Stimulated activated naive CD4-positive, alpha-beta T cell (primary cell): ENCODE data around the gene SERPINB1.

Experiments used
- DNase-seq, 6 experiments: peaks; one replicate each; lab custom pipeline; 2025; lab: John Stamatoyannopoulos, UW

SERPINB1 gene

DNA sequence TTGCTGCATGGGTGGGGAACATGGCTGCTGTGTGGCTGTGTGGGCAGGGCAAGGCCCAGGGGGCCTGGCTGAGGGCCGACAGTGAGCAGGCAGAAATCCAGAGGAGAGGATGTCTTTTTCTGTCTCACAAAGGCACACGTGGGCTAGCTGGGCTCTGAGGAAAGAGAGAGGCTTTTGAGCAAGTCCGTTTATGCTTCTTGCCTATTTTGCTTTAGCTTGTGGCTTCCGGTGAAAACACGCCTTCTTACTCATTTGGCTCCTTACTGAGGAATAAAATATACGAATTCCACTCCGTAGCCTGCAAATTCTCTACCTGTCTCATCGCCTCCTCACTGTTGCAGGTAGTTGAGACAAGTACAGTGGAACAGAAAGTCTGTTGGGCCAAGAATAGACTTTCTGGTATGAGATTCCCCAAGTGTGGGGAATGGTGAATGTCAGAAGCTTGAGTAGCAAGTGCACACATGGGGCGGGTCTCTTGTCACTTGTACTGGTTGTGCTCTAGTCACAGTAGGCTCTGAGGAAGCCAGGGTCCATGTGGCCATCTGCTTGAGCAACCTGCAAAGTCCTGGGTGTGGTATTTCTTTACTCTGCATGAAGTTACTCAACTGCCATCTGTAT is 48.0 kb downstream of the SERPINB1 start:
- peak in 3 of 6 experiments; percentile 10 to 37 (median 14) for DNase-seq

- DNase-seq, result no peak
Observed at GRCh38 chr6:2792330-2793110, 49.1 kb downstream of the SERPINB1 start.

DNA sequence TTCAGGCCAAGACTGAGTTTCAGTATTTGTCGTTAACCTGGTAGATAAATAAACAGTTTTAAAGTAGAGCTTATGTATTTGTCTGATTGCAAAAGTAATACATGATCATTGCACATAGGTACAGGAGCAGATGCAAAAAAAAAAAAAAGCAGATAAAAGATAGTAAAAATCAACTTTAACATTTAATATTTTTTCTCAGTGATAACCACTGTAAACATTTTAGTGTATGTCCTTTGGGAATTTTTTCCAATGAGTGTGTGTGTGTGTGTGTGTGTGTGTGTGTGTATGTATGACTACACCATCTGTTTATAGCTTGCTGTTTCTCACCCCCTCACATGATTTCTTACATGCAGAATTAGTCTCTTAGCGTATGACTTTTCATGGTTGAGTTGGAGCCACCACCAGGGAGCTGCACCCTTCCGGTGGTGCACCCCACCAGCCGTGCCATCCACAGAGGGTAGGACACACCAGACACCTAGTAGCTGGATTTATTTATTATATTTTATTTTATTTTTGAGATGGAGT is 50.2 kb downstream of the SERPINB1 start:
- no peak for DNase-seq

DNA sequence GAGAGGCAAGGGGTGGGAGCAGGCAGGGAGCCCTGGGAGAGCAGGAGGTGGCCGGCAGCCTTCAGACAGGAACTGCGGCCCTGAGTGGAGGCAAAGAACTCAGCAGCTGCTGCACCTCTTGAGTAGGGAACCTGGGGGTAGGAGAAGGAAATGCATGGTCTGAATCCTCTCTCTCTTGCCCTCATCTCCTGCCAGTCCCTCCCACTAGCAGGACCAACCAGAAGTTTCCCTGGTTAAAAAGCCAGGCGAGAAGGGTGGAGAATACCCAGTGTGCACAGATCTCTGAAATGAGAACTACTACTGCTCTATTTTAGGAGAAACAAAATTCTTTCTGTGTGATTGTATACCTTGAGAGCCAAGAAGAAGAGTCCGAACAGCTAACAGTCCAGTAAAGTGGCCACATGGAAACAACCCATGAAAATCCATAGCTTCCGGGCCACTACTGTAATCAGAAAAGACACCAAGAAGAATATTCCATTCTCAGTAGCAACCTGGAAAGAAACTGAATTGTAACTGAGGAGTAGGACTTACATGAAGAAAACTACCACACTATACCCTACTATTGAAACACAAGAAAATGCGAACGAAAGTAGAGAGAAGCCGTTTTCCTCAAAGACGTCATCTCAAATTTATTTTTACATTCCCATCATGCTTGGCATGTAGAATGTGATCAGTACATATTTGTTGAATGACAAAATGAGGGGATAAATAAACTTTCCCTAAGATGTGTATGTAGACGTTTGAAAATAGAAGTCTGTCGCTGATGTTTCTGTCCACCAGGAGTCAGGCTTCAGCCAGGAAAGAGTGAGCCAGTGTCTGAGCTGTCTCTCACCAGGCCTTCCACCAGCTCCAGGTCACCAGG is 50.8 kb downstream of the SERPINB1 start:
- peak; percentile 5 to 64 (median 34) for DNase-seq

GRCh38 chr6:2786269-2786668 is 55.4 kb downstream of the SERPINB1 start:
- no peak for DNase-seq

DNA sequence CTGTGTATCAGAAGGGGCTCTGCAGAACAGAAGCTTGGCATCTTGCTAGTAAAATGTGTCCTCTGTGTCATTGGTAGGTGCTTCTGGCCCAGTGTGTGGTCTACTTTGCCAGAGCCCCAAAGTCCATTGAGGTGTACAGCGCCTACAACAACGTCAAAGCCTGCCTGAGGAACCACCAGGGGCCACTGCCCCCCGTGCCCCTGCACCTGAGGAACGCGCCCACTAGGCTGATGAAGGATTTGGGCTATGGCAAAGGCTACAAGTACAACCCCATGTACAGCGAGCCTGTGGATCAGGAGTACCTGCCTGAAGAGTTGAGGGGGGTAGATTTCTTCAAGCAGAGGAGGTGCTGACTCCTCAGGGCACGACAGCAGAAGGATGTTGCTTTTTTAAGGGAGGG is 56.7 kb downstream of the SERPINB1 start:
- DNase-seq, result no peak

- DNase-seq, result no peak
Observed at GRCh38 chr6:2784061-2784460, 57.6 kb downstream of the SERPINB1 start.

DNA sequence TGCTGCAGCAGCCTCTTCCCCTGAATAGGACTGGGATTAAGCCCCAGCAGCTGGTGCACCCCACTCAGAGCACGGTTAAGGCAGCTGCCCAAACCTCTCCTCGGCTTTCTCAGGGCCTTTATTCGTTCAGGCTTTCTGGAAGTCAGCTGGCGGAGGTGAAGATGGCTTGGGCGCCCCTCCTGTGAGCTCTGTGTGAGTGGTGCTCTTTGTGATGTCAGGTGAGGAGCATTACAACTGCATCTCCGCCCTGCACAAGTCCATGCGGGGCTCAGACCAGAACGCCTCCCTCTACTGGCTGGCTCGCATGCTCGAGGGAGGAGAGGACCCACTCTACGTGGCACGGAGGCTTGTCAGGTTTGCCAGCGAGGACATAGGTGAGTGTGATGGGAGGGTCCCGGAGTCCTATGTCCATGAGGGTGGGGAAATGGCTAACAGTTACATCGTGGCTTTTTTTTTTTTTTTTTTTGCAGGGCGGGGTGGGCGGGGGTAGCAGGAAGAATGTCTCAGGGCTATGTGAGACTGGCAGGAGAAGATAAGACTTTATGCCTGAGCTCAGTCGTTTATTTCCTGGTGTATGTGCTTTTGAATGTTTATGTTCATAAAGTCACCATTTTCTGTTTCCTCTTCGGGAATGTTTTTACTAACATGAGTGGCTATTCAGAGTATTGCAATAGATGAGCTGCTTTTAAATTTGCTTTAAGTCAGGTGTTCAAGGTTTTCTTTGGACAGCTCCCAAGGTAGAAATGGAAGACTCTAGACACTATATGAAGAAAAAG is 58.3 kb downstream of the SERPINB1 start:
- no peak for DNase-seq

DNA sequence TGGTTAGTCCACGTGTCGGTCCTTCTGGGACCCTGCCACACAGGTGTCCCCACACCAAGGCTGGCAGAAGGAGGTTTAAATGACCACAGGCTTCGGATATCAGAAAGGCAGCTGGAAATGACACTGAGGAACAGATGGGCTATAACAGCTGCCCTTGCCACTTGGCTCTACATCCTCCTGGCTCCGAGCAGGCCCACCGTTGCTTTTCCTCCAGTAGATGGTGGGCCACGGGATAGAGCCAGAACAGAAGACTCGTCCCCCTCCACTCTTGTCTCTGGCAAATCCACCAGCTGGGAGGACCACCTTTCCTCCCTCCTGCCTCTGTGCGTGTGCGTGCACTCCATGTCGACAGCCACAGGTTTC is 58.9 kb downstream of the SERPINB1 start:
- DNase-seq, result no peak

GRCh38 chr6:2782356-2782708 is 59.3 kb downstream of the SERPINB1 start:
- DNase-seq, result no peak
